HG03139 (cell line): ENCODE measurements around the gene PCDHA5.
"Not testable (repeated sequence)": the region's sequence is repeated elsewhere in the genome, so short reads cannot be mapped to it uniquely, and the experiment has no call there.

Experiments used
- ATAC-seq: cut with Tn5 transposase; IDR thresholded peaks from one replicate; pipeline ENCODE4 v1.9.1; 2021; ENCODE audit not compliant: unreplicated experiment

The PCDHA5 gene

DNA sequence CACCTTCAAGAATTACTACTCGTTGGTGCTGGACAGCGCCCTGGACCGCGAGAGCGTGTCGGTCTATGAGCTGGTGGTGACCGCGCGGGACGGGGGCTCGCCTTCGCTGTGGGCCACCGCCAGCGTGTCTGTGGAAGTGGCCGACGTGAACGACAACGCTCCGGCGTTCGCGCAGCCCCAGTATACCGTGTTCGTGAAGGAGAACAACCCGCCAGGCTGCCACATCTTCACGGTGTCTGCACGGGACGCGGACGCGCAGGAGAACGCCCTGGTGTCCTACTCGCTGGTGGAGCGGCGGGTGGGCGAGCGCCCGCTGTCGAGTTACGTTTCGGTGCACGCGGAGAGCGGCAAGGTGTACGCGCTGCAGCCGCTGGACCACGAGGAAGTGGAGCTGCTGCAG is 1.6 kb downstream of the PCDHA5 start:
- not testable (repeated sequence) for ATAC-seq

DNA sequence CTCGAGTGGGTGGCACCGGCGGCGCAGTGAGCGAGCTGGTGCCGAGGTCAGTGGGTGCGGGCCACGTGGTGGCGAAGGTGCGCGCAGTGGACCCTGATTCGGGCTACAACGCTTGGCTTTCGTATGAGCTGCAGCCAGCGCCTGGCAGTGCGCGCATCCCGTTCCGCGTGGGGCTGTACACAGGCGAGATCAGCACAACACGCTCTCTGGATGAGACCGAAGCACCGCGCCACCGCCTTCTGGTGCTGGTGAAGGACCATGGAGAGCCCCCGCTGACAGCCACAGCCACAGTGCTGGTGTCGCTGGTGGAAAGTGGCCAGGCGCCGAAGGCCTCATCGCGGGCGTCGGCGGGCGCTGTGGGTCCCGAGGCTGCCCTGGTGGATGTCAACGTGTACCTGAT is 2.1 kb downstream of the PCDHA5 start:
- ATAC-seq, result no peak

DNA sequence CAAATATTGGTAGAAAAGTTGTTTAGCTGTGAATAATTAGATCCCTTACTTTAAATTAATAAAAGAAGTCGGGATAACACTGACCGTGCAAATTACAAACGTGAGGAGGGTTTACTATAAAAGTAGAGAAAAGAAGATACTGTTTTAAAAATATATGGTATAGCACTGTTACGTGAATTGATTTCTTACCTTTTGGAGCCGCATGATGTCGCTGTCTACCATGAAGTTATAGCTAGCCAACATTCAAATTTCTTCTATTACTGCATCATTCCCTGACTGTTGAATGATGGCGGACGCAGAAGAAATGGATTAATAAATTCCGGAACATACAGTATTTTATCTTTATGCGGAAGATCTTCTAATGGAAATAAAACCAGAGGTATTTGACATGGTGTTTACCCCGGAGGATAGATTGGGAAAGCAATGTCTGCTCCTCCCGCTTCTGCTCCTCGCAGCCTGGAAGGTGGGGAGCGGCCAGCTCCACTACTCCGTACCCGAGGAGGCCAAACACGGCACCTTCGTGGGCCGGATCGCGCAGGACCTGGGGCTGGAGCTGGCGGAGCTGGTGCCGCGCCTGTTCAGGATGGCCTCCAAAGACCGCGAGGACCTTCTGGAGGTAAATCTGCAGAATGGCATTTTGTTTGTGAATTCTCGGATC is 6.4 kb downstream of the PCDHA5 start, which contains the start of gene PCDHA6:
Gene PCDHA6 (plus strand): TSS at position 257 of the 658 bp plus-strand sequence. CDS start 132 bp downstream, at position 389.
- no peak for ATAC-seq

DNA sequence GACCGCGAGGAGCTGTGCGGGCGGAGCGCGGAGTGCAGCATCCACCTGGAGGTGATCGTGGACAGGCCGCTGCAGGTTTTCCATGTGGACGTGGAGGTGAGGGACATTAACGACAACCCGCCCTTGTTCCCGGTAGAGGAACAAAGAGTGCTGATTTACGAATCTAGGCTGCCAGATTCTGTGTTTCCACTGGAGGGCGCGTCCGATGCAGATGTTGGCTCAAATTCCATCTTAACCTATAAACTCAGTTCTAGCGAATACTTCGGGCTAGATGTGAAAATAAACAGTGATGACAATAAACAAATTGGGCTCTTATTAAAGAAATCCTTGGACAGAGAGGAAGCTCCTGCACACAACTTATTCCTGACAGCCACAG is 6.9 kb downstream of the PCDHA5 start:
- ATAC-seq, result no peak

DNA sequence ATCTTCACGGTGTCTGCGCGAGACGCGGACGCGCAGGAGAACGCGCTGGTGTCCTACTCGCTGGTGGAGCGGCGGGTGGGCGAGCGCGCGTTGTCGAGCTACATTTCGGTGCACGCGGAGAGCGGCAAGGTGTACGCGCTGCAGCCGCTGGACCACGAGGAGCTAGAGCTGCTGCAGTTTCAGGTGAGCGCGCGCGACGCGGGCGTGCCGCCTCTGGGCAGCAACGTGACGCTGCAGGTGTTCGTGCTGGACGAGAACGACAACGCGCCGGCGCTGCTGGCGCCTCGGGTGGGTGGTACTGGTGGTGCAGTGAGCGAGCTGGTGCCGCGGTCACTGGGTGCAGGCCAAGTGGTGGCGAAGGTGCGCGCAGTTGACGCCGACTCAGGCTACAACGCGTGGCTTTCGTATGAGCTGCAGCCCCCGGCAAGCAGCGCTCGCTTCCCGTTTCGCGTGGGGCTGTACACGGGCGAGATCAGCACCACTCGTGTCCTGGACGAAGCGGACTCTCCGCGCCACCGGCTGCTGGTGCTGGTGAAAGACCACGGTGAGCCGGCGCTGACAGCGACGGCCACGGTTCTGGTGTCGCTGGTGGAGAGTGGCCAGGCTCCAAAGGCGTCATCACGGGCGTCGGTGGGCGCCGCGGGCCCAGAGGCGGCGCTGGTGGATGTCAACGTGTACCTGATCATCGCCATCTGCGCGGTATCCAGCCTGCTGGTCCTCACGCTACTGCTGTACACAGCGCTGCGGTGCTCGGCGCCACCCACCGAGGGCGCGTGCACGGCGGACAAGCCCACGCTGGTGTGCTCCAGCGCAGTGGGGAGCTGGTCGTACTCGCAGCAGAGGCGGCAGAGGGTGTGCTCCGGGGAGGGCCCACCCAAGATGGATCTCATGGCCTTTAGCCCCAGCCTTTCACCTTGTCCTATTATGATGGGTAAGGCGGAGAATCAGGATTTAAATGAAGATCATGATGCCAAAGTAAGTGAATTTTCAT is 8.4 kb downstream of the PCDHA5 start:
- not testable (repeated sequence) for ATAC-seq

DNA sequence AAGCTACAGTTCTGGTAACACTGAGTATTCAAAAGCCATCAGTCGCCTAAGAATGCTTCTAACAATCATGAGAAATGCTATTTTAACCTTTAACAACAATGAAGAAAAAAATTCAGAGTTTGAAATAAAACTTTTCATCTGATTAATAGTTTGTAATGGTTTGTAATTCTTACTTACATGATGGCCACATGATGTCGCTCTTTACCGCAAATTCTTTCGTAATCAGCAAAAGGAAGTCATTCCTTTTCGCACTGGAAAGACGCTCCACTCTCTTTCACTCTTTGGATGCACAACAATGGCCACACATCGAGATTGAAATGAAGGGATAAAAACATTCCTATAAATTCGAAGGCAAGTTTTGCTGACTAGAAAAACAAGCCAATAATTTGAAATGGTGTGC is 12.6 kb downstream of the PCDHA5 start, which contains the start of gene PCDHA7:
Gene PCDHA7 (plus strand): TSS at position 277 of the 400 bp plus-strand sequence. CDS start 115 bp downstream, at position 392.
- ATAC-seq, result no peak

DNA sequence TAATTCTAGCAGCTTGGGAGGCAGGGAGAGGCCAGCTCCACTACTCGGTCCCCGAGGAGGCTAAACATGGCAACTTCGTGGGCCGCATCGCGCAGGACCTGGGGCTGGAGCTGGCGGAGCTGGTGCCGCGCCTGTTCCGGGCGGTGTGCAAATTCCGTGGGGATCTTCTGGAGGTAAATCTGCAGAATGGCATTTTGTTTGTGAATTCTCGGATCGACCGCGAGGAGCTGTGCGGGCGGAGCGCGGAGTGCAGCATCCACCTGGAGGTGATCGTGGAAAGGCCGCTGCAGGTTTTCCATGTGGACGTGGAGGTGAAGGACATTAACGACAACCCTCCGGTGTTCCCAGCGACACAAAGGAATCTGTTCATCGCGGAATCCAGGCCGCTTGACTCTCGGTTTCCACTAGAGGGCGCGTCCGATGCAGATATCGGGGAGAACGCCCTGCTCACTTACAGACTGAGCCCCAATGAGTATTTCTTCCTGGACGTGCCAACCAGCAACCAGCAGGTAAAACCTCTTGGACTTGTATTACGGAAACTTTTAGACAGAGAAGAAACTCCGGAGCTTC is 13.1 kb downstream of the PCDHA5 start:
- not testable (repeated sequence) for ATAC-seq

DNA sequence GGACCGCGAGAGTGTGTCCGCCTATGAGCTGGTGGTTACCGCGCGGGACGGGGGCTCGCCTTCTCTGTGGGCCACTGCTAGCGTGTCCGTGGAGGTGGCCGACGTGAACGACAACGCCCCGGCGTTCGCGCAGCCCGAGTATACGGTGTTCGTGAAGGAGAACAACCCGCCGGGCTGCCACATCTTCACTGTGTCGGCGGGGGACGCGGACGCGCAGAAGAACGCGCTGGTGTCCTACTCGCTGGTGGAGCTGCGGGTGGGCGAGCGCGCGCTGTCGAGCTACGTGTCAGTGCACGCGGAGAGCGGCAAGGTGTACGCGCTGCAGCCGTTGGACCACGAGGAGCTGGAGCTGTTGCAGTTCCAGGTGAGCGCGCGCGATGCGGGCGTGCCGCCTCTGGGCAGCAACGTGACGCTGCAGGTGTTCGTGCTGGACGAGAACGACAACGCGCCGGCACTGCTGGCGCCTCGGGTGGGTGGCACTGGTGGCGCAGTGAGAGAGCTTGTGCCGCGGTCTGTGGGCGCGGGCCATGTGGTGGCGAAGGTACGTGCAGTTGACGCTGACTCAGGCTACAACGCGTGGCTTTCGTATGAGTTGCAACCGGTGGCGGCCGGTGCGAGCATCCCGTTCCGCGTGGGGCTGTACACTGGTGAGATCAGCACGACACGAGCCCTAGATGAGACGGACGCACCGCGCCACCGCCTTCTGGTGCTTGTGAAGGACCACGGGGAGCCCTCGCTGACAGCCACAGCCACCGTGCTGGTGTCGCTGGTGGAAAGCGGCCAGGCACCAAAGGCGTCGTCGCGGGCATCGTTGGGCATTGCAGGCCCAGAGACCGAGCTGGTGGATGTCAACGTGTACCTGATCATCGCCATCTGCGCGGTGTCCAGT is 14.5 kb downstream of the PCDHA5 start:
- no peak for ATAC-seq

DNA sequence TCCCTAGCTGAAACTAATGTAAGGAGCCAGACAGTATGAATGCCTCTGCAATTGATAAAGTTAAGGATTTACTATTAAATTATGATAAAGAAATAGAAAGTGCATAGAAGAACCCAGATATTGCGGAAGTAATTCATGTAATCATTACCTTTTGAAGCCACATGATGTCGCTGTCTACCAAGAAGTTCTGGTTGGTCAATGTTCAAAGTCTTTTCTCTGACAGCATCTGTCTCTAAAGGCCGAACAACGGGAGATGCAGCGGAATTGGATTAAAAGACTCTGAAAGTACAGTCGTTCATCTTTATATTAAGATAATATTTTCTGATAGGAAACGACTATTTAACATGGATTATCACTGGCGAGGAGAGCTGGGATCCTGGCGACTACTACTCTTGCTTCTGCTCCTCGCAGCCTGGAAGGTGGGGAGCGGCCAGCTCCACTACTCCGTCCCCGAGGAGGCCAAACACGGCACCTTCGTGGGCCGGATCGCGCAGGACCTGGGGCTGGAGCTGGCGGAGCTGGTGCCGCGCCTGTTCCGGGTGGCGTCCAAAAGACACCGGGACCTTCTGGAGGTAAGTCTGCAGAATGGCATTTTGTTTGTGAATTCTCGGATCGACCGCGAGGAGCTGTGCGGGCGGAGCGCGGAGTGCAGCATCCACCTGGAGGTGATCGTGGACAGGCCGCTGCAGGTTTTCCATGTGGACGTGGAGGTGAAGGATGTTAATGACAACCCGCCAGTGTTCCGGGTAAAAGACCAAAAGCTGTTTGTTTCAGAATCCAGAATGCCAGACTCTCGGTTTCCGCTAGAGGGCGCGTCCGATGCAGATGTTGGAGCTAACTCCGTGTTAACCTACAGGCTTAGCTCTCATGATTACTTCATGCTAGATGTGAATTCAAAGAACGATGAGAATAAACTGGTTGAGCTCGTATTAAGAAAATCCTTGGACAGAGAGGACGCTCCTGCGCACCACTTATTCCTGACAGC is 19.9 kb downstream of the PCDHA5 start, which contains the start of gene PCDHA8:
Gene PCDHA8 (plus strand): TSS at position 210 of the 985 bp plus-strand sequence. CDS start 135 bp downstream, at position 345.
- no peak for ATAC-seq

DNA sequence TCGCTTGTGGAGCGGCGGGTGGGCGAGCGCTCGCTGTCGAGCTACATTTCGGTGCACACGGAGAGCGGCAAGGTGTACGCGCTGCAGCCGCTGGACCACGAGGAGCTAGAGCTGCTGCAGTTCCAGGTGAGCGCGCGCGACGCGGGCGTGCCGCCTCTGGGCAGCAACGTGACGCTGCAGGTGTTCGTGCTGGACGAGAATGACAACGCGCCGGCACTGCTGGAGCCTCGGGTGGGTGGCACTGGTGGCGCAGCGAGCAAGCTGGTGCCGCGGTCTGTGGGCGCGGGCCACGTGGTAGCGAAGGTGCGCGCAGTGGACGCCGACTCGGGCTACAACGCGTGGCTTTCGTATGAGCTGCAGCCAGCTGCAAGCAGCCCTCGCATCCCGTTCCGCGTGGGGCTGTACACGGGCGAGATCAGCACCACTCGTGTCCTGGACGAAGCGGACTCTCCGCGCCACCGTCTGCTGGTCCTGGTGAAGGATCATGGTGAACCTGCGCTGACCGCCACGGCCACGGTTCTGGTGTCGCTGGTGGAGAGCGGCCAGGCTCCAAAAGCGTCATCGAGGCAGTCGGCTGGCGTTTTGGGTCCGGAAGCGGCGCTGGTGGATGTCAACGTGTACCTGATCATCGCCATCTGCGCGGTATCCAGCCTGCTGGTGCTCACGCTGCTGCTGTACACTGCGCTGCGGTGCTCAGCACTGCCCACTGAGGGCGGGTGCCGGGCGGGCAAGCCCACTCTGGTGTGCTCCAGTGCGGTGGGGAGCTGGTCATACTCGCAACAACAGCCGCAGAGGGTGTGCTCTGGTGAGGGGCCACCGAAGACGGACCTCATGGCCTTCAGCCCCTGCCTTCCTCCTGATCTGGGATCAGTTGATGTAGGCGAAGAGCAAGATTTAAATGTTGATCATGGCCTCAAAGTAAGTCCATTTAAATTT is 21.7 kb downstream of the PCDHA5 start:
- no peak for ATAC-seq

DNA sequence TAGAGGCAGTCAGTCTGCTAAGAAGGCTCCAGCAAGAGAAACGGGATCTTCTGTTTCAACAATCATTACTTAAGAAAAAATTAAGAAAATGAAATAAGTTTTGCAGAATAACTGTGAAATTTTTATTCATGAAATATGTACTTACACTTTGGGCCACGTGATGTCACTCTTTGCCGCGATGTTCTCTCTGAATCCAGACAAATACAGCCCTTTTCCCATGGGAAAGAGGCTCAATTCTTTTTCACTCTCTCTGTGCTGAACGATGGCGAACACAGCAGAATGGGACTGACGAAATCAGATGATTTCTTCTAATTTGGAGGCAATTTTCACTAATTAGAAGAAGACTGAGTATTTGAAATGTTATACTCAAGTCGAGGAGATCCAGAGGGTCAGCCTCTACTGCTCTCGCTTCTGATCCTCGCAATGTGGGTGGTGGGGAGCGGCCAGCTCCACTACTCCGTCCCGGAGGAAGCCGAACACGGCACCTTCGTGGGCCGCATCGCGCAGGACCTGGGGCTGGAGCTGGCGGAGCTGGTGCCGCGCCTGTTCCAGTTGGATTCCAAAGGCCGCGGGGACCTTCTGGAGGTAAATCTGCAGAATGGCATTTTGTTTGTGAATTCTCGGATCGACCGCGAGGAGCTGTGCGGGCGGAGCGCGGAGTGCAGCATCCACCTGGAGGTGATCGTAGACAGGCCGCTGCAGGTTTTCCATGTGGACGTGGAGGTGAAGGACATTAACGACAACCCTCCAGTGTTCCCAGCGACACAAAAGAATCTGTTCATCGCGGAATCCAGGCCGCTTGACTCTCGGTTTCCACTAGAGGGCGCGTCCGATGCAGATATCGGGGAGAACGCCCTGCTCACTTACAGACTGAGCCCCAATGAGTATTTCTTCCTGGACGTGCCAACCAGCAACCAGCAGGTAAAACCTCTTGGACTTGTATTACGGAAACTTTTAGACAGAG is 27.0 kb downstream of the PCDHA5 start, which contains the start of gene PCDHA9:
Gene PCDHA9 (plus strand): TSS at position 244 of the 964 bp plus-strand sequence. CDS start 114 bp downstream, at position 358.
- ATAC-seq, result not testable (repeated sequence)

DNA sequence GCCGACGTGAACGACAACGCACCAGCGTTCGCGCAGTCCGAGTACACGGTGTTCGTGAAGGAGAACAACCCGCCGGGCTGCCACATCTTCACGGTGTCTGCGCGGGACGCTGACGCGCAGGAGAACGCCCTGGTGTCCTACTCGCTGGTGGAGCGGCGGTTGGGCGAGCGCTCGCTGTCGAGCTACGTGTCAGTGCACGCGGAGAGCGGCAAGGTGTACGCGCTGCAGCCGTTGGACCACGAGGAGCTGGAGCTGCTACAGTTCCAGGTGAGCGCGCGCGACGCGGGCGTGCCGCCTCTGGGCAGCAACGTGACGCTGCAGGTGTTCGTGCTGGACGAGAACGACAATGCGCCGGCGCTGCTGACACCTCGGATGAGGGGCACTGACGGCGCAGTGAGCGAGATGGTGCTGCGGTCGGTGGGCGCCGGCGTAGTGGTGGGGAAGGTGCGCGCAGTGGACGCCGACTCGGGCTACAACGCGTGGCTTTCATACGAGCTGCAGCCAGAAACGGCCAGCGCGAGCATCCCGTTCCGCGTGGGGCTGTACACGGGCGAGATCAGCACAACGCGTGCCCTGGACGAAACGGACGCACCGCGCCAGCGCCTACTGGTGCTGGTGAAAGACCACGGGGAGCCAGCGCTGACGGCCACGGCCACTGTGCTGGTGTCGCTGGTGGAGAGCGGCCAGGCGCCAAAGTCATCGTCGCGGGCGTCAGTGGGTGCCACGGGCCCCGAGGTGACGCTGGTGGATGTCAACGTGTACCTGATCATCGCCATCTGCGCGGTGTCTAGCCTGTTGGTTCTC is 28.6 kb downstream of the PCDHA5 start:
- ATAC-seq, result not testable (repeated sequence)

DNA sequence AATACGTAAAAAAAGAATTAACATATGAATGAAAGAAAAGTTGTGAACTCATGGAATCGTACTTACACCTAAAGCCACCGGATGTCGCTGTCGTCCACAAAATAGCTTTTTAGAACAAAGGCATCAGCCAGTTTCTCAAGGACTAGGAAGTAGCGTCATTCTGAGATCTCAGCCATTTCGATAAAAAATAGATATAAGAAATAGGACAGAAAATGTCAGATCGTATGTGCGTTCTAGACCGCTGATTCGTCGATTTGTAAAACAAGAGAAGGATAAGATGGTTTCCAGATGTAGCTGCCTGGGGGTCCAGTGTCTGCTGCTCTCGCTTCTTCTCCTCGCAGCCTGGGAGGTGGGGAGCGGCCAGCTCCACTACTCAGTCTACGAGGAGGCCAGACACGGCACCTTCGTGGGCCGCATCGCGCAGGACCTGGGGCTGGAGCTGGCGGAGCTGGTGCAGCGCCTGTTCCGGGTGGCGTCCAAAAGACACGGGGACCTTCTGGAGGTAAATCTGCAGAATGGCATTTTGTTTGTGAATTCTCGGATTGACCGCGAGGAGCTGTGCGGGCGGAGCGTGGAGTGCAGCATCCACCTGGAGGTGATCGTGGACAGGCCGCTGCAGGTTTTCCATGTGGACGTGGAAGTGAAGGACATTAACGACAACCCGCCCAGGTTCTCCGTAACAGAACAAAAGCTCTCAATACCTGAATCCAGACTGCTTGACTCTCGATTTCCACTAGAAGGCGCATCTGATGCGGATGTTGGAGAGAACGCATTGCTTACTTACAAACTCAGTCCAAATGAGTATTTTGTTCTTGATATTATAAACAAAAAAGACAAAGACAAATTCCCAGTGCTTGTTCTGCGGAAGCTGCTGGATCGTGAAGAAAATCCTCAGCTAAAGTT is 34.6 kb downstream of the PCDHA5 start, which contains the start of gene PCDHA10:
Gene PCDHA10 (plus strand): TSS at position 126 of the 903 bp plus-strand sequence. CDS start 152 bp downstream, at position 278.
- ATAC-seq, result no peak

DNA sequence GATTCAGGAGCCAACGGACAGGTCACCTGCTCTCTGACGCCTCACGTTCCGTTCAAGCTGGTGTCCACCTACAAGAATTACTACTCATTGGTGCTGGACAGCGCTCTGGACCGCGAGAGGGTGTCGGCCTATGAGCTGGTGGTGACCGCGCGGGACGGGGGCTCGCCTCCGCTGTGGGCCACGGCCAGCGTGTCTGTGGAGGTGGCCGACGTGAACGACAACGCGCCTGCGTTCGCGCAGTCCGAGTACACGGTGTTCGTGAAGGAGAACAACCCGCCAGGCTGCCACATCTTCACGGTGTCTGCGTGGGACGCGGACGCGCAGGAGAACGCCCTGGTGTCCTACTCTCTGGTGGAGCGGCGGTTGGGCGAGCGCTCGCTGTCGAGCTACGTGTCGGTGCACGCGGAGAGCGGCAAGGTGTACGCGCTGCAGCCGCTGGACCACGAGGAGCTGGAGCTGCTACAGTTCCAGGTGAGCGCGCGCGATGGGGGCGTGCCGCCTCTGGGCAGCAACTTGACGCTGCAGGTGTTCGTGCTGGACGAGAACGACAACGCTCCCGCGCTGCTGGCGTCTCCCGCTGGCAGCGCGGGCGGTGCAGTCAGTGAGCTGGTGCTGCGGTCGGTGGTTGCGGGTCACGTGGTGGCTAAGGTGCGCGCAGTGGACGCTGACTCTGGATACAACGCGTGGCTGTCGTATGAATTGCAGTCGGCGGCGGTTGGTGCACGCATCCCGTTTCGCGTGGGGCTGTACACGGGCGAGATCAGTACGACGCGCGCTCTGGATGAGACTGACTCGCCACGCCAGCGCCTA is 36.0 kb downstream of the PCDHA5 start:
- no peak for ATAC-seq
